Prostate gland (tissue), 2 donors: Measurements from ENCODE around the gene FHIT. TPM values are rescaled to one million over a fixed set of nuclear protein-coding genes. Genes with fewer than 3 reads are reported as not detected.

Experiments used
- DNase-seq: peaks from one replicate; pipeline ENCODE4 v3.0.0-alpha.2; 2019; ENCODE audit warnings: low spot score
- H3K27ac ChIP-seq, 2 donors: fragments of 200-600 bp; sonication (generic); 2 replicates each; pipeline ENCODE4 v1.5.1; 2017 to 2019
- H3K27me3 ChIP-seq: fragments of 200-600 bp; sonication (generic); replicated peaks from 2 replicates; pipeline ENCODE4 v1.5.1; 2019; ENCODE audit not compliant: insufficient read depth
- H3K36me3 ChIP-seq, 2 donors: fragments of 200-600 bp; sonication (generic); 1 replicate in 1 of 2; 2 replicates in 1 of 2; pipeline versions ENCODE4 v1.5.1 to v1.8.1; 2017 to 2019
- H3K4me1 ChIP-seq: fragments of 200-600 bp; sonication (generic); replicated peaks from 2 replicates; pipeline ENCODE4 v1.5.1; 2019
- H3K4me3 ChIP-seq, 2 donors: fragments of 200-600 bp; sonication (generic); 2 replicates each; pipeline ENCODE4 v1.5.1; 2017 to 2019
- H3K9me3 ChIP-seq: fragments of 200-600 bp; sonication (generic); 2 replicates; pipeline ENCODE4 v1.5.1; 2017
- POLR2A ChIP-seq: fragments of 450-650 bp; IDR thresholded peaks from one replicate; pipeline ENCODE4 v1.6.1; 2016; ENCODE audit warnings: antibody characterized with exemption, mild to moderate bottlenecking
- POLR2AphosphoS5 ChIP-seq: sonication (generic); formaldehyde crosslinking; IDR thresholded peaks from one replicate; pipeline ENCODE4 v1.6.1; 2017; ENCODE audit warnings: antibody characterized with exemption
- WGBS: methylation state at CpG from one replicate; pipeline ENCODE4 v1.1.5; 2018; 5-methylcytosine and 5-hydroxymethylcytosine counted together
- intact Hi-C: fragments of 100-400 bp; cut with DNase I; formaldehyde crosslinking; loops from one replicate; pipeline ENCODE4 v1.14.2; 2022
- total RNA-seq, 2 donors: library from RNA; depleted of rRNA; stranded (reverse); fragments of >200 nt; gene quantifications; one replicate each; pipeline ENCODE4 v1.1.0, GENCODE V29; 2016
- TF ChIP-seq, protein P1 (sequence below), 4 experiments: fragments of 200-600 bp in 2 of 4; fragments of 450-650 bp in 2 of 4; sonication (generic) in 2 of 4; IDR thresholded peaks; 1 replicate in 3 of 4; 2 replicates in 1 of 4; pipeline ENCODE4 v1.5.1; 2016 to 2019; ENCODE audit warnings: antibody characterized with exemption in 4 of 4, mild to moderate bottlenecking in 2 of 4, moderate library complexity in 2 of 4

FHIT gene
- total RNA-seq, 2 donors from 2014 or later = 6.4 to 10.4 TPM

DNA sequence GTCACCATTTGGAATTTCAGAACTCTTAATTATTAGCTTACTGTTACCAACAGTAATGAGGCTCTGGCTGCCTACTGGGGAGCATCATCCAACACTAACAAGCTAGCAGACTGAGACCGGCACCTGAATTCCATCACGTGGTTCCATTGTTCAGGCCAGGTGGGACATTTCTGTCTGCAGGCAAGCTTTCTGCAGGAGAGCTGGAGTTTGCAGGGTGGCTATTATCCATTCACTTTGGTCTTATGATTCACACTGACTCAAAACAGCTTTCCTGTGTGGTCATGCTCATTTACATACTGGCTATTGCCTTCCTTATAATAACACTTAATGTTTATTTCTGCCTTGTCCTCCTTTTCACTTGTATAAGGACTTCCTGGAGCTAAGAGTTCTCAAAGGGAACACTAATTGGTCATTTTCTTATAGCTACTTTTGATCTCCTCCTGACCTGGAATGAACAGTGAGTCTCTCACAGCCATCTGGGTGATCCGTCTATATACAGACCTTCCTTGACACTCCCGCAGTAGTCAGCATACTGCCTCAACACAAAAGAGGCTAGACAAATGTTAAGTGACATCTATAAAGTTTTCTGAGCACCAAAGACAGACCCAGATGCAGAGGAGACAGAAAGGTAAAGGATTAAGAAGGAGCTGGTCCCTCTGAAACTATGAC lies 695.4 kb downstream of the FHIT start:
- no peak overlapping the region for H3K4me3 ChIP-seq
- no peaks in the 10 kb centered on the region for H3K27me3 ChIP-seq
- 80% methylated on average over 4 of the region's 4 CpGs for WGBS
- H3K4me1 ChIP-seq = no peaks in the 10 kb centered on the region
- TF ChIP-seq, protein P1, sequence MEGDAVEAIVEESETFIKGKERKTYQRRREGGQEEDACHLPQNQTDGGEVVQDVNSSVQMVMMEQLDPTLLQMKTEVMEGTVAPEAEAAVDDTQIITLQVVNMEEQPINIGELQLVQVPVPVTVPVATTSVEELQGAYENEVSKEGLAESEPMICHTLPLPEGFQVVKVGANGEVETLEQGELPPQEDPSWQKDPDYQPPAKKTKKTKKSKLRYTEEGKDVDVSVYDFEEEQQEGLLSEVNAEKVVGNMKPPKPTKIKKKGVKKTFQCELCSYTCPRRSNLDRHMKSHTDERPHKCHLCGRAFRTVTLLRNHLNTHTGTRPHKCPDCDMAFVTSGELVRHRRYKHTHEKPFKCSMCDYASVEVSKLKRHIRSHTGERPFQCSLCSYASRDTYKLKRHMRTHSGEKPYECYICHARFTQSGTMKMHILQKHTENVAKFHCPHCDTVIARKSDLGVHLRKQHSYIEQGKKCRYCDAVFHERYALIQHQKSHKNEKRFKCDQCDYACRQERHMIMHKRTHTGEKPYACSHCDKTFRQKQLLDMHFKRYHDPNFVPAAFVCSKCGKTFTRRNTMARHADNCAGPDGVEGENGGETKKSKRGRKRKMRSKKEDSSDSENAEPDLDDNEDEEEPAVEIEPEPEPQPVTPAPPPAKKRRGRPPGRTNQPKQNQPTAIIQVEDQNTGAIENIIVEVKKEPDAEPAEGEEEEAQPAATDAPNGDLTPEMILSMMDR (IDR thresholded peaks at IDR 0.05) = no peak
- TF ChIP-seq POLR2A = no peak
- TF ChIP-seq POLR2AphosphoS5 = no peak
- intact Hi-C loops = no loop called here
- H3K36me3 ChIP-seq = no peaks in the 10 kb centered on the region
- H3K27ac ChIP-seq = no peak overlapping the region
- no peaks in the 10 kb centered on the region for H3K9me3 ChIP-seq
- no peak for DNase-seq

DNA sequence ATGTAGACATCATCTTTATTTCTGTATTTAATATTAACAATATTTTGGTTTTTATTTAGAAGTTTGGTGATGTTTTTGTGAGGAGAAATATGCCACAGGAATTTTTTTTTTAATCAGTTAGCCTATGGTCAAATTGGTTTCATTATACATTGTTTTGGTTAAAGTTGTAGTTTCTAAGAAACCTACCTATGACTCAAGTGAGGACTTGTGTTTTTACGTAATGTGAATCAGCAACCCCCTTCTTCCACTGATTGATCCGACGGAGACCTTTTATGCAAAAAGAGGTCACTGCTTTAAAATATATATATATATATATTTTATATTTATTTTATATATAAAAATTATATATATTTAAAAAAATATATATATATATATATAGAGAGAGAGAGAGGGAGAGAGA lies 698.1 kb downstream of the FHIT start:
- Histone ChIP-seq H3K27me3 (no peaks in the 10 kb centered on the region), H3K9me3 (no peaks in the 10 kb centered on the region), H3K4me1 (no peaks in the 10 kb centered on the region), H3K36me3 (no peaks in the 10 kb centered on the region), H3K4me3 (no peak overlapping the region), H3K27ac (no peak overlapping the region)
- no peak for DNase-seq
- intact Hi-C loops = no loop called here
- TF ChIP-seq, protein P1 (IDR thresholded peaks at IDR 0.05) = no peak
- TF ChIP-seq POLR2AphosphoS5 (no peak), POLR2A (no peak)
- 96% methylated on average over 3 of the region's 3 CpGs for WGBS

DNA sequence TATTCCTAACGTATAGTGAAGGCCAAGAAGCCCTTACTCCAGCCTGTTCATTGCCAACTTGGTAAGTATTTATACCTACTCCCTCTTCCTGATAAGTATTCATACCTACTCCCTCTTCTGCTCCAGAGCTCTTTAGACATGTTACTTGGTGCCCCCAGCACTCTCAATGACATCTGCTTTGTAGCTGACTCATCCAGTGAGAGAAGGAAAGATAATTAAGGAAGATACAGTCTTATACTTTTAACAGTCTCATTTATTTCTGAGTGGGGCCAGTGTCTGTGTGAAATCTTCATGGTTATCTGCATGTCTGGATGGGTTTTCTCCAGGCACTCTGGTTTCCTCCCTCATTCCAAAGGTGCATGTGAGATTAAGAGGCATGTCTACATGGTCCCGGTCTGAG lies 698.7 kb downstream of the FHIT start:
- Histone ChIP-seq H3K9me3 (no peaks in the 10 kb centered on the region), H3K36me3 (no peaks in the 10 kb centered on the region), H3K4me1 (no peaks in the 10 kb centered on the region), H3K27ac (no peak overlapping the region), H3K4me3 (no peak overlapping the region), H3K27me3 (no peaks in the 10 kb centered on the region)
- no peak for DNase-seq
- WGBS = 96% methylated on average over 2 of the region's 2 CpGs
- intact Hi-C loops = no loop called here
- TF ChIP-seq, protein P1 (IDR thresholded peaks at IDR 0.05) = no peak
- TF ChIP-seq POLR2A (no peak), POLR2AphosphoS5 (no peak)

DNA sequence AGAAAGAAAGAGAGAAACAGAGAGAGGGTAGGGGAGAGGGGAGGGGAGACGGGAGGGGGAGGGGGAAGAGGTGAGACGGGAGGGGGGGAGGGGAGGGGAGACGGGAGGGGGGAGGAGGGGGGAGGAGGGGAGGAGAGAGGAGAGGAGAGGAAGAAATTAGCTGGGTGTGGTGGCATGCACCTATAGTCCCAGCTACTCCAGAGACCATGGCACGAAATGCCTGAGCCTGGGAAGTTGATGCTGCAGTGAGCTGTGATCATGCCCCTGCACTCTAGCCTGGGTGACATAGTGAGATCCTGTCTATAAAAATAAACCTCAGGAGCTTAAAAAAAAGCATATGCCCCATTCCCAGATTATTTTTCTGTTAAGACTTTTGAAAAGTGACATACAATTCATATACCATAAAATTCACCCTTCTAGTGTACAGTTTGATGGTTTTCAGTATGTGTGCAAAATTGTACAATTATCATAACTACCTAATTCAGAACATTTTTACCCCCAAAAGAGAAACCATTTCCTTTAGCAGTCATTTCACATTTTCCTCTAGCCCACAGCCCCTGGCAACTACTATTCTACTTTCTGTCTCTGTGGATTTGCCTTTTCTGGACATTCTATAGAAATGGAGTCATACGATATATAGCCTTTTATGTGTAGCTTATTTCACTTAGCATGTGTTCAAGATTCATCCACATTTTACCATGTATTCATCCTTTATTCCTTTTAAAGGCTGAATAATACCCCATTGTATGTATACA lies 699.6 kb downstream of the FHIT start:
- 93% methylated on average over 2 of the region's 5 CpGs for WGBS

More for the DNA sequence above, 699.6 kb downstream of the FHIT start:
- intact Hi-C loops = no loop called here
- Histone ChIP-seq H3K27me3 (no peaks in the 10 kb centered on the region), H3K4me1 (no peaks in the 10 kb centered on the region), H3K36me3 (no peaks in the 10 kb centered on the region), H3K27ac (no peak overlapping the region), H3K4me3 (no peak overlapping the region), H3K9me3 (no peaks in the 10 kb centered on the region)
- DNase-seq = no peak
- TF ChIP-seq POLR2AphosphoS5 (no peak), POLR2A (no peak)
- TF ChIP-seq, protein P1 (IDR thresholded peaks at IDR 0.05) = no peak
